Amniotic stem cell (primary cell): Measurements from ENCODE around the gene PLPP2.

Source experiments
- DNase-seq: peaks from one replicate; lab custom pipeline; 2025; lab: John Stamatoyannopoulos, UW

Gene PLPP2

DNA sequence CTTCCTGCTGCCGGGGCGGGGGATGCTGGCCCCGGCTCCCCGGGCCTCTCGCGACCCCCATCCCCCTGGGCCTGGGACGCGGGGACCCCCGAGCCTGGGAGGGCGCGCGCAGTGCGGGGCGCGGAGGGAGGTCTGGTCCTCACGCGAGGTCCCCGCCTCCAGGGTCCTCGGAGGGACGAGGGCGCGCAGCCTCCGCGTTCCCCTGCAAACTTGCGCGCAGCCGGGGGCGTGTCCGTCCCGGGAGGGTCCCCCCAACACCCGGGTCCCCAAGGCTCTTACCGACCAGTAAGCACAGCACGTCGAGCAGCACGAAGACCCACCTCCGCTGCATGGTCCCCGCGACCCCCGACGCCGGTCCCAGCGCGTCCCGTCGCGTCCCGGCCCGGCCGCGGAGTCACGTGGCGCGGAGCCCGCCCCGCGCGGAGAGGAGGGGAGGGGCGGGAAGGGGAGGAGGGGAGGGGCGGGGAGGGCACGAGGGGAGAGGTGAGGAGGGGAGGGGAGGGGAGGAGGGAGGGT is at the start of gene PLPP2:
Gene PLPP2, minus strand, starts transcription at position 398 of the 516 bp plus-strand sequence. Its CDS starts 67 bp downstream, at position 331.
- DNase-seq = no peak

DNA sequence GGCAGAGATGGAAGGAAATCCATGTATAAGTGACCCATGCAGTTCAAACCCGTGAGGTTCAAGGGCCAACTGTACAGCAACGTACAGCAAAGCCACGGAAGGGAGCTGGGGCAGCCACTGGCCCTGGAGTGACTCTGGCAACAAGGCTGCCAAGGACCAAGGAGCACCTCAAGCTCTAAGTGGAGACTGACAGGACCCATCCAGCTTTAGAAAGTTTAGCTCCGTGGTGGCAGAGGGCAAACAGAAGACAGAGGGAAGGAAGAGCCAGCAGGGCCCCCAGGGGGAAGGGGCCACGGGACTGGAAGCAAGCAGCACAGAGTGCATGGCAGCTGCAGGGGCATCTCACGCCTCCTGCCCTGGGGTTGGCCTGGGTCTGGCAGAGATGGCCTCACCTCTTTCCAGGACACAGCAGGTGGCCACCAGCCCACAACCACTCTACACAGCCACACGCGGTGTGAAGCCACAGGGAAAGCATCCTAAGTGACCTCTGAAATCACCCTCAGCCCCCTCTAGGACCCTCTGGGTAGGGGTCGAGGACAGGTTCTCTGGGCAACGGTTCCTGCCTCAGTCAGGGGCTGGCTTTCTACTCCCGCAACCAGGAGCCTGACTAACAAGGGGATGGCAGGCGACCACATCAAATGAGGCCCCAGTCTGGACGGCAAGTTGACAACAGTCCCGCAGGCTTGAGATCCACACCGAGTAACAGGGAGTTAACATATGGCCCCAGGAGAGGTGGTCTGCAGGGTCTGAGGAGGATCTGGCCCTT is 49.6 kb upstream of the PLPP2 start:
- no peak for DNase-seq

DNA sequence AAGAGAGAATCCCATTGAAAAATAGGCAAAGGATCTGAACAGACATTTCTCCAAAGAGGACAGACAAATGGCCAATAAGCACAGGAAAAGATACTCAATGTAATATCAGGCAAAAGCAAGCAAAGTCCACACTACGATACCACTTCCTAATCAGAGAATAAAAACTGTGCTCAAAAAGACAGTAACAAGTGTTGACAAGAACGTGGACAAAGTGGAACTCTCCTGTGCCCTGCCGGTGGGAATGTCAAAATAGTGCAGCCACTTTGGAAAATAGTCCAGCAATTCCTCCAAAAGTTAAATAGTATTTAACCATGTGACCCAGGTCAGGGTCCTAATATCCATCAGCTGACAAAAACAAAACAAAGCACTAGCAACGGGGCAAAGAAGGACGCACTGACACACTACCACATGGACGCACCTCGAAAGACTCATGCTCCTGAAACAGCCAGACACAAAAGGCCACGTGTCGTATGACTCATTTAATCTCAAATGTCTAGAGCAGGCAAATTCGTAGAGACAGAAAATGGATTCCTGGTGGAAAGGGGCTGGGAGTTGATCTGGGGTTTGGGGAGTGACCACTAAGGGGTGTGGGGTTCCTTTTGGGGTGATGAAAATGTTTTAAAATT is 48.2 kb upstream of the PLPP2 start:
- DNase-seq = no peak

DNA sequence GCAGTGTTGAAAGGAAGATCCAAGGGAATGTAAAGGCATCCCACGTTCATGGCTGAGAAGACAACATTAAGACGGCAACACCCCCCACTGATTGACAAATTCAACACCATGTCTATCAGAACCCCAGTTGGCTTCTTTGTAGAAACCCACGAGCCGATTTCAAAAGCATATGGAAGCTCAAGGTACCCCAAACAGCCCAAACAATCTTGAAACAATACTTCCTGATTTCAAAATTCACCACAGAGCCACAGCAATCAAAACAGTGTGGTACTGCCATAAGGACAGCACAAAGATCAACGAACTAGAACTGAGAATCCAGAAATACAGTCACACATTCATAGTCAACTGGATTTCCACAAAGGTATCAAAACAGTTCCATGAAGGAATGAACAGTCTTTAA is 47.2 kb upstream of the PLPP2 start:
- no peak for DNase-seq

GRCh38 chr19:336067-336614 is 44.9 kb upstream of the PLPP2 start:
- no peak for DNase-seq

- no peak for DNase-seq
Observed at GRCh38 chr19:335486-336066, 44.4 kb upstream of the PLPP2 start.

DNA sequence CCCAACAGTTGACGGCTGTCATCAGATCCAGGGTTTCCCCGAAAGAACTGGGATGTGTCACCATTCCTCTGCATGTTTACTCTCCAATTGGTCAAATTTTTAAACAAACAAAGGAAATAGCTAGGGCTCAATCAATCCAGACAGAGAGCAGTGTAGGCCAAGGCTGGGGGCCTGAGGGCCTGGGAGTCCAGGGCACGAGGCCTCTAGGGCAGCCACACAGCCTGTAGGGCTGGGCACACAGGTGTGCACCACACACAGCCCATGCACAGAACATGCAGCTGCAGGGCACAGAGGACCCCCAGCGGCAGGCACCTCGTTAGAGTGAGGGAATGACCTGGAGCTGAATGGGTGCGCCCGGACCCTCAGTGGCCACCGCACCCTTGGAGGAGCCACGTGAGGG is 43.9 kb upstream of the PLPP2 start:
- no peak for DNase-seq

DNA sequence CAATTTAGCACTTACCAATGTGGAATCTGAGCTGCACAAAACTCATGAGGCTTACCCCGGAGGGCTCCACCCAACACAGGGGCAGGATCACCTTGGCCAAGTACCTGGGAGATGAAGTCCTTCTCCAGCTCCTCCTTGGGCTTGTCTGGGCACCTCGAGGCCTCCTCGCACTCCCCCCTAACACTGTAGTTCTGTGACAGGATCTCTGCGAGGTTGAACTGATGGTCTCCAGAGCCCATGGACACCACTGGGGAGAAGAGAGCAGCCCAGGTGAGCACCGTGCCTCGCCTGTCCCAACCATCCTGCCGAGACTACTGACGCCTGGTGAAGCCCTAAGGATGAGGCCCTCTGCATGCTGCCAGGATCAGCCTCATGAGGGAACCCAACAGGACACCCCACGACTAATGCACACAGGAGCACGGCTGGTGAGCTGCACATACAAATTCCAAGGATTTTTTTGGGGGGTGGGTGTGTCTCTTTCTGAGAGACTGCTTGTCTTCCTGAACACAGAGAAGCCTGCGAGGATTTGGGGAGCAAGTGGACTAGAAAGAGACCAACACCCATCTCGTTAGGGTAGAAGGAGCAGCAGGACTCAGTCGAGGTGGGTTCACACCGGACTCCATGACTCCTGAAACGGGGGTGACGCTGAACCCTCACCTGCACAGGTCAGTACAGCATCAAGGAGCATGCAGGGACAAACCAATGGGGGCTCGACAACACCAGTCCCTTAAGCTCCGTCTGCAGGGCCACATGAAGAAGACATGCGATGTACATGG is 43.3 kb upstream of the PLPP2 start:
- no peak for DNase-seq

DNA sequence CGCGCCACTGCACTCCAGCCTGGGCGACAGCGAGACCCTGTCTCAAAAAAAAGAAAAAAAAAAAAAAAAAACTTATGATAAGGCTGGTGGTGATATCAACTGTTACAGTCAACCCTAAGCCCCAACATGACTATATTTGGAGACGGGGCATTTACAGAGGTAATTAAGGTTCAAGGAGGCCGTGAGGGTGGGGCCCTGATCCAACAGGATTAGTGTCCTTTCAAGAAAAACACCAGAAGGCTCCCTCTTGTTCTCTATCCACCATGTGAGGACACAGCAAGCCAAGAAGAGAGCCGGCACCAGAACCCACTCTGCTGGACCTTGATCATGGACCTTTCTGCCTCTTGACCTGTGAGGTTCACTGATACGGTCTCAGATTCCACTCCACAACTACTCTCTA is 39.3 kb upstream of the PLPP2 start:
- DNase-seq = no peak

GRCh38 chr19:329876-330275 is 38.7 kb upstream of the PLPP2 start:
- DNase-seq = no peak

- no peak for DNase-seq
Observed at GRCh38 chr19:328025-328505, 36.9 kb upstream of the PLPP2 start.

DNA sequence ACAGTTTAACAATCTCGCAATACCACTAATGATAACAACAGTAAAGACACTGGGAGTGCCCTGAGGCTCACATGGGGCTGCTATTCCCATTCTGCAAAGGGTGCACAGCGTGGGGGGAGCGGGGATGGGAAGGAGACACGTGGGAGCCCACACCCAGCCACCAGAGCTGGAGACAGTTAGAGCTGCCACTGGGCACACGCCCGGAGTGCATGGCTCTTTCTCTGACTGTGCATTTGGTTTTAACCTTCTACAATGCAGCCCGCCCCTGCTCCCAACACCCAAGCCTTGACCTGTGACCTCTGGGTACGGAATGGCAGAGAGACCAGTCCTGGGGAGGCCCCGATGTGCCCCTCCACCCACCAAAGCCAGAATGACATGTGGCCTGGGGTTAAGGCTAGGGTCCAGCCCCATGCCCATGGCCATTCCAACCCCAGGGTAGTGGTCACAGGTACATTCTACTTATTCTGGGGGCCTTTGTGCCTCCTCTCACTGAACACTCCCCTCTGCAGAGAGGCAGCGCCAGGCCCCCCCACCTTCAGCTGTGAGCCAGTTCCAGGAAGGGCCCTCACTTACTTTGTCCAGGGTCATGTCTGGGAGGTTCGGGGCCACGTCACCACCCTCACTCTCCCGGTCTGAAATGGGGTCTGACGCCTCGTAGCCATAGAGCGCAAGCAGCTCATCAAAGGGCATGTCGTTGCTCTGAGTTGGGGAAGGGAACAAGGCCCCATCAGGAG is 36.3 kb upstream of the PLPP2 start:
- no peak for DNase-seq

DNA sequence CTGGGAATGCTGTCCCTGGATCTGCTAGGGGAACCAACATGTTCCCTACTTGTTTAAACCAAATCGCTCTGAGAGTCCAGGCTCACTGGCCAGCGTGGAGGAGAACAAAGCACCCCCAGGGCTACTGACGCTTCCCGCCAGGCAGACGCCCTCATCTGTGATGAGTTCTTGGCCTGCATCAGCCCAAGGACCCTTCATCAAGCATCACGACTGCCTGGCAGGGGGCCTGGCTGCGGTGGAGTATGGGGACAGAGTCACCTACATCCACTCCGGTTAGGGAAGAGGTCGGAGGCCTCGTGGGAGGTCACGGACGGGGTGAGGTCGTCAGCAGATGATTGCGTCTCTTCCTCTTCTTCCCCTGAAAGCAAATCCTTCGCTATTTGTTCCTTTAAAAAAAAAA is 35.7 kb upstream of the PLPP2 start:
- DNase-seq = no peak

GRCh38 chr19:325937-326565 is 34.8 kb upstream of the PLPP2 start:
- DNase-seq = no peak

DNA sequence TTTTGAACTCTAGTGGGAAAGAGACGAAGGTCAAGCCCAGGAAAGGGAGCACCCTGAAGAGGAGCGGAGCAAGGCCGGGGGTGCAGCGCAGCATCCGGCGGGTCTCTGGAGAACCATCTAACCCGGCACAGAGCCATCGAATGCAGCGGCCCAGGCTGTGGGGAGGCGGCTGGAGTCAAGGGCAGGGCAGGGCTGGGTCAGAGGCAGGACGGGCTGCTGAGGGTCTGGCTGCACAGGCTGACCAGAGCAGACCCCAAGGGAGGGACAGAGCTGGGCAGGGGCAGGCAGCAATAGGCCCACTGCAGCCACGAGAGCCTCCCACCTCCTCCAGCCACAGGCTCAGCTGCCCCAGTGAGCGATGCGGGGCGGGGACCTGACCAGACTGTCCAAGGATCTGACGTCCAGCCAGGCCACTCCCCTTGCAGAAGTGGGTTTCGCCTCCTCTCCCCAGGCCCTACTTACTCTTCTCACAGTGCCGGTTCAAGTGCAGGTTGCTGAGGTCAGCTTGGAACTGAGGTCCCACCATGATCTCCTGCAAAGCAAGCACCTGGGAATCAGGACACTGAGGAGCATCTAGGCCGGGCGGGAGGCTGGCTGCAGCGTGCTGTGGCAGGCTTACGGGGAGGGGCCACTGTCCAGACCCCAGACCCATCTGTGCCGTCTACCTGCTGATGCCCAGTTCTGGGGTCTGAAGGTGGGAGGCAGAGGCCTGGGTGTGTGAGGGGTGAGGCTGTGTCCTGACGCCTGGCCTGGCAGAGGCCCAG is 34.2 kb upstream of the PLPP2 start:
- DNase-seq = no peak

DNA sequence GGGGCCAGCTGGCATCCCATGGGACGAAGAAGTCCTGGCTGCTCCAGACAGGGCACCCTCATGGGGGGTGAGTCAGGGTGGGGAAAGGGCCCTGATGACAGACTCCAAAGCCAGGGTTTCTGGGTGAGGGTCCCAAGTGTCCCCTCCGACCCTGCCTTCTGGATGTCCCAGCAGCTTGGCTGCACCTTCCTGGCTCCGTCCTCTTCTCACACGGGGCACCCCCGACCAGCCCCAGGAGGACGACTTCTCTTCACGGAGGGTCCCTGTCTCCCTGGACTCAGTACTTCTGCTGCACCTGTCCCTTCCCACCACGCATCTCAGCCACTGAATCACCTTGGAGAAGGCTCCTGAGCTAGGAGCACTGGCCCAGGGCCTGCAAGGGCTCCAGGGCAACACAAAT is 33.5 kb upstream of the PLPP2 start:
- no peak for DNase-seq

DNA sequence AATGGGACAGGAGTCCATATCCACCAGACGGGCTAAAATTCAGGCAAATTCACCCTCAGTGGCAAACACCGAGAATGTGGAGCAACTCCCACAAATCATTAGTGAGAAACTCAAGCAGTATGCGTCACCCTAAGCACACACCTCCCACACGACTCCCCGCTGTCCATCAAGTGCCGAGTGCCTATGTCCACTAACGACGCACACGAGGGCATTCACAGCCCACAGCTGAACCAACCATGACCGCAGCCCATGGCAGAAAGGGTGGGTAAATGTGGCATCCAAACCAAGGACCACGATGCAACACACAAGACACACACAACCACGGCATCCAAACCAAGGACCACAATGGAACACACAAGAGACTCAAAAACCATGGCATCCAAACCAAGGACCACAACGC is 31.4 kb upstream of the PLPP2 start:
- no peak for DNase-seq

- no peak for DNase-seq
Observed at GRCh38 chr19:318509-318774, 27.2 kb upstream of the PLPP2 start.

GRCh38 chr19:317710-318508 is 26.7 kb upstream of the PLPP2 start:
- no peak for DNase-seq

DNA sequence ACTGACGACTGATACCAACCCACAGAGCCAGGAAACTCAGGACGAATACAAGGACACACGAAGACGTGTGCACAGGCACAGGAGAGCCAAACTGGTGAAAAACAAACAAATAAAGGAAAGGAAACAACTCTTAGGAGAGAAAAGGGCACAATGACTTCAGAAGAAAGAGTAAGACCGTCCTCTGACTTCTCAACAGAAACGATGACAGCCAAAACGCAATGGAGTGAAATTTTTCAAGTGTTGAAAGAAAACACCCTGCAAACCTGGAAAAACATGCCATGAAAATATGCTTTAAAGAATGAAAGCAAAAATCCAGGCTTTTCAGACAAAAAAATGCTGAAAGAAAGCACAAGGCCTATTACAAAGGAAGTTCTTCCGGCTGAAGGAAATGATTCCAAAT is 24.6 kb upstream of the PLPP2 start:
- DNase-seq = no peak
